GM18858 (cell line): Measurements from ENCODE around the gene SDK2.
A peak's percentile ranks its signal among the peaks of the same experiment; 100 is the strongest.

ENCODE experiments used
- ATAC-seq: cut with Tn5 transposase; IDR thresholded peaks from one replicate; pipeline ENCODE4 v1.9.1; 2021; ENCODE audit not compliant: unreplicated experiment

SDK2 gene

GRCh38 chr17:73292031-73292531 lies 352.2 kb downstream of the SDK2 start:
- no peak for ATAC-seq

GRCh38 chr17:73291260-73291801 lies 352.9 kb downstream of the SDK2 start:
- ATAC-seq, result peak; percentile 85

GRCh38 chr17:73290399-73291259 lies 353.6 kb downstream of the SDK2 start:
- ATAC-seq, result no peak

- no peak for ATAC-seq
These were observed 354.5 kb downstream of the SDK2 start for GRCh38 chr17:73289549-73290254.

- no peak for ATAC-seq
These were observed 355.5 kb downstream of the SDK2 start for GRCh38 chr17:73288534-73289302.

- no peak for ATAC-seq
These were observed 357.4 kb downstream of the SDK2 start for GRCh38 chr17:73286863-73287296.

GRCh38 chr17:73285916-73286862 lies 358.1 kb downstream of the SDK2 start:
- ATAC-seq, result no peak

GRCh38 chr17:73285603-73285908 lies 358.7 kb downstream of the SDK2 start:
- no peak for ATAC-seq

- no peak for ATAC-seq
These were observed 359.2 kb downstream of the SDK2 start for GRCh38 chr17:73284906-73285602.
